MM.1S (cell line): ENCODE measurements around the gene NTN1.

Experiments
- DNase-seq: peaks from one replicate; pipeline ENCODE4 v3.0.0-alpha.2; 2015
- H2AFZ ChIP-seq: fragments of 300-600 bp; sonication (generic); 2 replicates; pipeline ENCODE4 v1.6.0; 2016; ENCODE audit warnings: antibody characterized with exemption, low read length
- H3F3A ChIP-seq: fragments of 300-600 bp; sonication (generic); 2 replicates; pipeline ENCODE4 v1.6.1; 2016; ENCODE audit warnings: mild to moderate bottlenecking, antibody characterized with exemption, low read length, moderate library complexity, mixed read lengths; ENCODE audit not compliant: insufficient read depth
- H3K27ac ChIP-seq: fragments of 300-600 bp; sonication (generic); 2 replicates; pipeline ENCODE4 v1.5.1; 2016; ENCODE audit warnings: mild to moderate bottlenecking, low read length
- H3K27me3 ChIP-seq: fragments of 300-600 bp; sonication (generic); replicated peaks from 2 replicates; pipeline ENCODE4 v1.6.0; 2016; ENCODE audit warnings: low read length; ENCODE audit not compliant: insufficient read depth
- H3K36me3 ChIP-seq: fragments of 300-600 bp; sonication (generic); replicated peaks from 2 replicates; pipeline ENCODE4 v1.6.1; 2016; ENCODE audit warnings: mild to moderate bottlenecking, low read length, mixed read lengths; ENCODE audit not compliant: insufficient read depth
- H3K4me1 ChIP-seq: fragments of 300-600 bp; sonication (generic); 2 replicates; pipeline ENCODE4 v1.6.1; 2016; ENCODE audit warnings: low read length, mixed read lengths
- H3K4me2 ChIP-seq: fragments of 300-600 bp; sonication (generic); 2 replicates; pipeline ENCODE4 v1.6.0; 2016; ENCODE audit warnings: low read depth, low read length
- H3K4me3 ChIP-seq: fragments of 300-600 bp; sonication (generic); 2 replicates; pipeline ENCODE4 v1.5.1; 2016; ENCODE audit warnings: low read length, mixed read lengths
- H3K79me2 ChIP-seq: fragments of 300-600 bp; sonication (generic); 2 replicates; pipeline ENCODE4 v1.6.1; 2016; ENCODE audit warnings: mixed run types, low read length, mixed read lengths
- H3K9ac ChIP-seq: fragments of 300-600 bp; sonication (generic); 2 replicates; pipeline ENCODE4 v1.6.1; 2016; ENCODE audit warnings: low read length, mixed read lengths
- H3K9me2 ChIP-seq: fragments of 300-600 bp; sonication (generic); replicated peaks from 2 replicates; pipeline ENCODE4 v1.6.1; 2016; ENCODE audit warnings: mild to moderate bottlenecking, low read length, mixed read lengths; ENCODE audit not compliant: insufficient read depth
- H3K9me3 ChIP-seq: fragments of 300-600 bp; sonication (generic); replicated peaks from 2 replicates; pipeline ENCODE4 v1.6.1; 2016; ENCODE audit warnings: mild to moderate bottlenecking, low read length, mixed read lengths; ENCODE audit not compliant: insufficient read depth
- H4K20me1 ChIP-seq: fragments of 300-600 bp; sonication (generic); 2 replicates; pipeline ENCODE4 v1.6.1; 2016; ENCODE audit warnings: mild to moderate bottlenecking, low read length, moderate library complexity, mixed read lengths; ENCODE audit not compliant: insufficient read depth
- EZH2 ChIP-seq: fragments of 300-600 bp; sonication (generic); optimal IDR thresholded peaks from 2 replicates; pipeline ENCODE3; 2017; ENCODE audit warnings: low read depth, mild to moderate bottlenecking, antibody characterized with exemption, low read length, mixed read lengths
- EZH2phosphoT487 ChIP-seq: fragments of 300-600 bp; sonication (generic); IDR thresholded peaks from 2 replicates; pipeline ENCODE4 v1.6.1; 2018; ENCODE audit warnings: antibody characterized with exemption, low read length
- TF ChIP-seq, protein P1 (sequence below): fragments of 300-600 bp; sonication (generic); IDR thresholded peaks from 2 replicates; pipeline ENCODE4 v1.5.1; 2016; ENCODE audit warnings: antibody characterized with exemption, low read length, mixed read lengths

The NTN1 gene

DNA sequence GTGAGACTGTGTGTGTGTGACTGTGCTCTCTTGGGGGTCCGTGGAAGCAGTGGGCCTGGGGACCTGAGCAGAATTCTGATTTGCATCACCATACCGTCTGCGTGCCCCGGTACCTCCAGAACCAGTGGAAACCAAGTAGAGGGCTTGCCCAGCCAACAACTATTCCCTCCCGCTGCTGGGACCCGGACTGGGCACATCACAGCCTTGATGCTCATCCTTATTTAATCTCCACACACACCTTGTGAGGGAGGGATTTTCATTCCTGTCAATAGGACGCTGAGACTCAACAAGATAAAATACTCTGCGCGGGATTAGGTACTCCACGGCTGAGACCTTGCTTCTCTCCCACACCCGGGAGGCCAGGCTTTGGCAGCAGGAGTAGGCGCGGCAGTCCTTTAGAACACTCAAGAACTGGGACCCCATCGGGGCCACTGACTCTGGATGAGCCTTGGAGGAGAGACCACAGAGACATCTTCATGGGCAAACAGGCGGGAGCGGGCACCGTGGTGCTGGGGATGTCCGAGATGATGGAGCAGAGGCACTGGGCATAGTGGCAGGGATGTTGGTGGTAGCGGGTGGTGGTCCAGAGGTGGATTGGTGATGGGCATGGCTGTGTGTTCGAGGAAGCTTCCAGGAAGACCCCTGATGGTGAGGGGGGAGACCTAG lies 208.0 kb downstream of the NTN1 start:
- no peaks in the 10 kb centered on the region for H3F3A ChIP-seq
- H3K4me3 ChIP-seq, result no peak overlapping the region
- H3K4me2 ChIP-seq, result no peak overlapping the region
- H3K36me3 ChIP-seq, result no peaks in the 10 kb centered on the region
- H3K4me1 ChIP-seq, result peaks cover 8% of the 10 kb centered on the region; the same call in 1 of the 2 replicates
- DNase-seq, result no peak
- no peak overlapping the region for H3K9ac ChIP-seq
- no peaks in the 10 kb centered on the region for H3K79me2 ChIP-seq
- no peaks in the 10 kb centered on the region for H3K9me2 ChIP-seq
- H3K27ac ChIP-seq, result no peak overlapping the region
- no peaks in the 10 kb centered on the region for H3K9me3 ChIP-seq
- H4K20me1 ChIP-seq, result no peaks in the 10 kb centered on the region
- no peak overlapping the region for H2AFZ ChIP-seq
- H3K27me3 ChIP-seq, result peaks cover 52% of the 10 kb centered on the region
- TF ChIP-seq EZH2phosphoT487, result no peak
- no peak for TF ChIP-seq EZH2
- TF ChIP-seq, protein P1, sequence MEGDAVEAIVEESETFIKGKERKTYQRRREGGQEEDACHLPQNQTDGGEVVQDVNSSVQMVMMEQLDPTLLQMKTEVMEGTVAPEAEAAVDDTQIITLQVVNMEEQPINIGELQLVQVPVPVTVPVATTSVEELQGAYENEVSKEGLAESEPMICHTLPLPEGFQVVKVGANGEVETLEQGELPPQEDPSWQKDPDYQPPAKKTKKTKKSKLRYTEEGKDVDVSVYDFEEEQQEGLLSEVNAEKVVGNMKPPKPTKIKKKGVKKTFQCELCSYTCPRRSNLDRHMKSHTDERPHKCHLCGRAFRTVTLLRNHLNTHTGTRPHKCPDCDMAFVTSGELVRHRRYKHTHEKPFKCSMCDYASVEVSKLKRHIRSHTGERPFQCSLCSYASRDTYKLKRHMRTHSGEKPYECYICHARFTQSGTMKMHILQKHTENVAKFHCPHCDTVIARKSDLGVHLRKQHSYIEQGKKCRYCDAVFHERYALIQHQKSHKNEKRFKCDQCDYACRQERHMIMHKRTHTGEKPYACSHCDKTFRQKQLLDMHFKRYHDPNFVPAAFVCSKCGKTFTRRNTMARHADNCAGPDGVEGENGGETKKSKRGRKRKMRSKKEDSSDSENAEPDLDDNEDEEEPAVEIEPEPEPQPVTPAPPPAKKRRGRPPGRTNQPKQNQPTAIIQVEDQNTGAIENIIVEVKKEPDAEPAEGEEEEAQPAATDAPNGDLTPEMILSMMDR, result no peak

DNA sequence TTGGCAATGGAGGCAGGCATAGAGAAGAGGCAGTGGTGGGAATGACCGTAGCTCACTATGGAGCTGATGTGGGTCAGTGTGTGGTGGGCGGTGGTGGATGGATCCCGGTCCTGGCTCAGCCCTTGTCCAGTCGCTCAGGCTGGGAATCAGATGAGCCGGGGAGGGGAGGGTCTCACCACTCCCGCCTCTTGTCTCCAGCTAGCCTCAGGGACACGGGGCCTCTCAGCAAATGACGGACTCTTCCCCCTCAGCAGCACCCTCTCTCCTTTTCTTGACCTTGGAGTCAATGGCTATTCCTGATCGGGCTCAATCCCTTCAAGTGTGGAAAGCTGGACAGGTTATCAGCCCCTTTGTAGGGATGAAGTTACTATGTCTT lies 208.5 kb downstream of the NTN1 start:
- H3K4me1 ChIP-seq, result peaks cover 8% of the 10 kb centered on the region; the same call in 1 of the 2 replicates
- H3K79me2 ChIP-seq, result no peaks in the 10 kb centered on the region
- TF ChIP-seq, protein P1, result no peak
- no peak for TF ChIP-seq EZH2phosphoT487
- TF ChIP-seq EZH2, result no peak
- H4K20me1 ChIP-seq, result no peaks in the 10 kb centered on the region
- no peak overlapping the region for H2AFZ ChIP-seq
- H3K27me3 ChIP-seq, result peaks cover 53% of the 10 kb centered on the region
- no peak overlapping the region for H3K4me2 ChIP-seq
- H3K9me3 ChIP-seq, result no peaks in the 10 kb centered on the region
- H3F3A ChIP-seq, result no peaks in the 10 kb centered on the region
- no peak overlapping the region for H3K9ac ChIP-seq
- H3K4me3 ChIP-seq, result no peak overlapping the region
- no peak for DNase-seq
- H3K36me3 ChIP-seq, result no peaks in the 10 kb centered on the region
- H3K9me2 ChIP-seq, result no peaks in the 10 kb centered on the region
- no peak overlapping the region for H3K27ac ChIP-seq

DNA sequence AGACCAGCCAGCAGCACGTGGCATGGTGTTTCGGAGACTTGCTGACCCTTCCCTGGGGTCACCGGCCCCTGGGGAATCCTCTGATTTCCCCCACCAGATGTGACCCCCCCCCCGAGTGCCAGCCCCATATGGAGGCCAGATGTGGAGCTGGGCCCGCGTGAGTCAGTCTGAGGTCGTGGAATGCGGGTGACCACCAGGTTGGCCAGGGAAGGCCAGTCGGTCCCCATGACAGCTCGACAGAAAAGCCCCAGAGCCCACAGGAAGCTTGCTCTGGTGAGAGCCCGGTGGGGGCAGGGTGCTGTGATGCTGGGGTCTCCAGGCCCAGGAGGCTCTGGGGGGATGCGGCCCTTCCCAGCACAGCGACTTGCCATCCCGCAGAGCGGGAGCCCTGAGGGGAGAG lies 209.0 kb downstream of the NTN1 start:
- Histone ChIP-seq H3K4me1 (peaks cover 8% of the 10 kb centered on the region; the same call in 1 of the 2 replicates), H3K9me3 (no peaks in the 10 kb centered on the region), H3K4me3 (no peak overlapping the region), H3K4me2 (no peak overlapping the region), H3K27ac (no peak overlapping the region), H3K9ac (no peak overlapping the region), H3F3A (no peaks in the 10 kb centered on the region), H3K79me2 (no peaks in the 10 kb centered on the region), H3K9me2 (no peaks in the 10 kb centered on the region), H3K36me3 (no peaks in the 10 kb centered on the region), H3K27me3 (peaks cover 52% of the 10 kb centered on the region), H4K20me1 (no peaks in the 10 kb centered on the region), H2AFZ (no peak overlapping the region)
- no peak for DNase-seq
- TF ChIP-seq EZH2phosphoT487 (no peak), EZH2 (no peak)
- TF ChIP-seq, protein P1, result no peak
